ENCODE results near the gene PPP4R1. TPM values are rescaled to one million over a fixed set of nuclear protein-coding genes. Genes with fewer than 3 reads are reported as not detected.

PPP4R1 gene
- total RNA-seq, 1 donor from 2014 or later: 169 TPM

GRCh38 chr18:9547782-9548181, 66.6 kb downstream of the PPP4R1 start:
- DNase-seq: no peak

- DNase-seq: no peak
These were observed 67.9 kb downstream of the PPP4R1 start for GRCh38 chr18:9546468-9546867.

- no peak for DNase-seq
These were observed 69.3 kb downstream of the PPP4R1 start for GRCh38 chr18:9545029-9545428.

- DNase-seq: no peak
These were observed 71.4 kb downstream of the PPP4R1 start for GRCh38 chr18:9542924-9543323.

- DNase-seq: no peak
These were observed 74.4 kb downstream of the PPP4R1 start for GRCh38 chr18:9539938-9540337.

GRCh38 chr18:9539283-9539682, 75.1 kb downstream of the PPP4R1 start:
- DNase-seq: no peak

GRCh38 chr18:9537677-9538076, 76.7 kb downstream of the PPP4R1 start:
- no peak for DNase-seq

- DNase-seq: no peak
These were observed 77.8 kb downstream of the PPP4R1 start for GRCh38 chr18:9536354-9537152.

- DNase-seq: peak; percentile 31
These were observed 78.8 kb downstream of the PPP4R1 start for GRCh38 chr18:9535430-9535991.

- no peak for DNase-seq
These were observed 79.5 kb downstream of the PPP4R1 start for GRCh38 chr18:9534844-9535243.

- DNase-seq: no peak
These were observed 82.5 kb downstream of the PPP4R1 start for GRCh38 chr18:9531791-9532410.

- no peak for DNase-seq
These were observed 83.9 kb downstream of the PPP4R1 start for GRCh38 chr18:9530226-9531009.

- no peak for DNase-seq
These were observed 87.9 kb downstream of the PPP4R1 start for GRCh38 chr18:9526458-9526857.

GRCh38 chr18:9522952-9523351, 91.4 kb downstream of the PPP4R1 start:
- DNase-seq: no peak

GRCh38 chr18:9521770-9522169, 92.6 kb downstream of the PPP4R1 start:
- no peak for DNase-seq

- DNase-seq: no peak
These were observed 93.7 kb downstream of the PPP4R1 start for GRCh38 chr18:9520666-9521065.

- DNase-seq: no peak
These were observed 95.0 kb downstream of the PPP4R1 start for GRCh38 chr18:9519399-9519798.

- DNase-seq: no peak
These were observed 96.5 kb downstream of the PPP4R1 start for GRCh38 chr18:9517869-9518268.

- peak; percentile 59 for DNase-seq
These were observed 97.8 kb downstream of the PPP4R1 start for GRCh38 chr18:9516437-9517064.

- no peak for DNase-seq
These were observed 100.3 kb downstream of the PPP4R1 start for GRCh38 chr18:9513971-9514512.

- no peak for DNase-seq
These were observed 105.8 kb downstream of the PPP4R1 start for GRCh38 chr18:9508446-9509025.

All from tongue (tissue), 2 donors.